ENCODE data around the gene ZNF438.

The ZNF438 gene

DNA sequence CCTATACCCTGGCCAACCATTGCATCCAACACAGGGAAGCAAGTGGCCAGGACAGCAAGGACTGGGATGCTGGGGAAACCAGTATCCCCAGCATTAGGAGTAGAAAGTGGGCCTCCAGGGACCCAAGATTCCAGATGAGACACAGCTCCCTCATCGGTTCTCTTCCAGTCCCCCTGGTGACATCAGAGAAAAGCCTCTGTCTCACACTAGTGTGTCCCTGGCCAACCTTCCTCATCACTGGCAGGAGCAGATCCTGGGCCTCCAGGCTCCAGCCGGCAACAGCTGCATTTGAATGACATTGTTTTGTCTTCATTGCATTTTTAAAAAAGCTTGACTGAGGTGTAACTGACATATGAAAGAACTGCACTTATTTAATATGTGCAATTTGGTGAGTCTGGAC is 224.8 kb downstream of the ZNF438 start:
- TF ChIP-seq, protein P1, sequence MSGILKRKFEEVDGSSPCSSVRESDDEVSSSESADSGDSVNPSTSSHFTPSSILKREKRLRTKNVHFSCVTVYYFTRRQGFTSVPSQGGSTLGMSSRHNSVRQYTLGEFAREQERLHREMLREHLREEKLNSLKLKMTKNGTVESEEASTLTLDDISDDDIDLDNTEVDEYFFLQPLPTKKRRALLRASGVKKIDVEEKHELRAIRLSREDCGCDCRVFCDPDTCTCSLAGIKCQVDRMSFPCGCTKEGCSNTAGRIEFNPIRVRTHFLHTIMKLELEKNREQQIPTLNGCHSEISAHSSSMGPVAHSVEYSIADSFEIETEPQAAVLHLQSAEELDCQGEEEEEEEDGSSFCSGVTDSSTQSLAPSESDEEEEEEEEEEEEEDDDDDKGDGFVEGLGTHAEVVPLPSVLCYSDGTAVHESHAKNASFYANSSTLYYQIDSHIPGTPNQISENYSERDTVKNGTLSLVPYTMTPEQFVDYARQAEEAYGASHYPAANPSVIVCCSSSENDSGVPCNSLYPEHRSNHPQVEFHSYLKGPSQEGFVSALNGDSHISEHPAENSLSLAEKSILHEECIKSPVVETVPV (CRISPR knock-in tag; IDR thresholded peaks at IDR 0.05): no peak
- TF ChIP-seq TOX (CRISPR knock-in tag; IDR thresholded peaks at IDR 0.05; ENCODE audit: borderline replicate concordance) (no peak), GLIS3 (CRISPR knock-in tag; IDR thresholded peaks at IDR 0.05) (no peak), CSDC2 (CRISPR knock-in tag; IDR thresholded peaks at IDR 0.05) (no peak), ZNF8 (CRISPR knock-in tag; IDR thresholded peaks at IDR 0.05) (no peak), ARNTL (CRISPR knock-in tag; IDR thresholded peaks at IDR 0.05; ENCODE audit: borderline replicate concordance, low read depth) (no peak), ISL1 (CRISPR knock-in tag; IDR thresholded peaks at IDR 0.05) (no peak), ZFP30 (CRISPR knock-in tag; IDR thresholded peaks at IDR 0.05) (no peak), SNAI2 (CRISPR knock-in tag; IDR thresholded peaks at IDR 0.05) (no peak), RARB (CRISPR knock-in tag; IDR thresholded peaks at IDR 0.05) (no peak), OSR1 (CRISPR knock-in tag; IDR thresholded peaks at IDR 0.05) (no peak)
- ATAC-seq: no peak

DNA sequence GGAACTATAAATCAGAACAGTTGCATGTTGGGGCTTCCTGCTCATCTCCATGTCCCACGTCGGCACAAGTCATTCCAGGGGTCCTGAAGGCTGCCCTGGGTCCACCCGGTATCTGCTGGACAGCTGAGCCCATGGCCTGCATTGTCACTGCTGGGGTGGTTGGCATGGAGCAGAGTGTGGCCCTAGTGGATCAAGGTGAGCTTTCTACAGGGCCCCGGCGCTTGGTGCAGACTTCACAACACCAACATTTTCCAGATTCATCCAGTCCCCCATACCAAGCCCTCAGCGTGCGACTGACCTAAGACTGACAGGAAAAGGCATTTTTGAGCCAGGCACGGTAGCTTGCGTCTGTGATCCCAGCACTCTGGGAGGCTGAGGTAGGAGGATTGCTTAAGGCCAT is 226.6 kb downstream of the ZNF438 start:
- ATAC-seq: no peak
- TF ChIP-seq ZFP30 (CRISPR knock-in tag; IDR thresholded peaks at IDR 0.05): no peak

DNA sequence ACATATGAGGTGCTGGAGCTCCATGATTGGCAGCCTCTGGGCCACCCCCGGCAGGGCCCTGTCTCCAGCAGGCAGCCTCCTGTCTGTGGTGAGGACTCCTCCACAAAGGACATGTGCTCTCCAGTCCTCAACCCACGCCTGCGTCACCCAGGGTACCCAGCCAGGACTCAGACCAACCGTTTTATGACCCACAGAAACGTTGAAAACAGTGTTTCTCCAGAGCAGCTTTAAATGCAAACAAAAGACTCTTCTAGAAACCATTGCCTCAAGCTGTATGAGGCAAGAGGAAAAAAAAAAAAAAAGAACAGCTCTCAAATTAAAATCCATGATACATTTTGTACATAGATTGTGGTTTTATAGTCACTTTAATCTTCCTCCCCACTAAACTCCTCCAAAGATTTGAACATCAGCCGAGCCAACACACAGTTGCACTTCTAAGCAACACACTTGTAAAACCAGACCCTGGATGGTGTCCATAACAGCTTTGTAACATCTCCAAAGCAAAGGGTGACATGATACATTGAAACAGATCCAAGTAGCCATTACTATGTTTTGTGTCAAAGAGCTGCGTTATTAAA is 227.1 kb downstream of the ZNF438 start:
- TF ChIP-seq ZNF8 (CRISPR knock-in tag; IDR thresholded peaks at IDR 0.05) (no peak), TOX (CRISPR knock-in tag; IDR thresholded peaks at IDR 0.05; ENCODE audit: borderline replicate concordance) (no peak), ISL1 (CRISPR knock-in tag; IDR thresholded peaks at IDR 0.05) (no peak)
- ATAC-seq: no peak

DNA sequence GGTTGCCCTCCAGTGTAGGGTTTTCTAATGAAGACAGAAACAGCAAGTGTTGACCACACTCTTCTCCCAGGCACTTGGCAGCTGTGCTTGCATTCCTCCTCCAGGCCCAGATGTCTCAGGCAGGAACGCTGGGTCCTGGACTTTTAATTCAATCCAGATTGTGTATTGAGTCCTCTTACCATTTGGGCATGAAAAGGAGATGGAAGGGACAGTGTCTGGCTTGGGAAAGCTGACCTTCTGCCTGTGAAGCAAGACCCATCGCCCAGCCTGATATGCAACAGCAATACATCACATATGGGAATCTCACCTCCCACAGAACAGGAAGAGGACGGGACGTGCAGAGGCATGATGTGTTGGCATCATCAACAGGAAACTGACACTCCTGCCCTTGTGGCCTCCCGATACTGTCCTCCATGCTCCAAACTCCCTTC is 227.8 kb downstream of the ZNF438 start:
- TF ChIP-seq TCF4 (CRISPR knock-in tag; IDR thresholded peaks at IDR 0.05; ENCODE audit: borderline replicate concordance) (0 out of 2 replicates have a peak, but pooled peaks have one; percentile 25), ZNF565 (CRISPR knock-in tag; conservative IDR thresholded peaks at IDR 0.05; ENCODE audit: low read depth) (no peak)
- ATAC-seq: peak; percentile 78

DNA sequence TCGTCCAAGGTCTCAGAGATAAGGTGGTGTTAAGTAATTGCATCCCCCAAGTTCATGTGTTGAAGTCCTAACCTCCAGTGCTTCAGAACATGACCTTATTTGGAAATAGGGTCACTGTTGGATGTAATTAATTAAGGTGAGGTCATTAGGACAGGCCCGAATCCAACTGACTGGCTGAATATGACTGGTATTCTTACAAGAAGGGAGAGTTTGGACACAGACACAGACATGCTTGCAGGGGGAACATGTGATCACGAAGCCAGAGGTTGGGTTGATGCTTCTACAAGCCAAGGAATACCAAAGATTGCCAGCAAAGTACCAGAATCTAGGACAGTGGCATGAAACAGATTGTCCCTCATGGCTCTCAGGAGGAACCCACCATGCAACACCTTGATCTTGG is 228.6 kb downstream of the ZNF438 start:
- no peak for ATAC-seq
- TF ChIP-seq, protein P2, sequence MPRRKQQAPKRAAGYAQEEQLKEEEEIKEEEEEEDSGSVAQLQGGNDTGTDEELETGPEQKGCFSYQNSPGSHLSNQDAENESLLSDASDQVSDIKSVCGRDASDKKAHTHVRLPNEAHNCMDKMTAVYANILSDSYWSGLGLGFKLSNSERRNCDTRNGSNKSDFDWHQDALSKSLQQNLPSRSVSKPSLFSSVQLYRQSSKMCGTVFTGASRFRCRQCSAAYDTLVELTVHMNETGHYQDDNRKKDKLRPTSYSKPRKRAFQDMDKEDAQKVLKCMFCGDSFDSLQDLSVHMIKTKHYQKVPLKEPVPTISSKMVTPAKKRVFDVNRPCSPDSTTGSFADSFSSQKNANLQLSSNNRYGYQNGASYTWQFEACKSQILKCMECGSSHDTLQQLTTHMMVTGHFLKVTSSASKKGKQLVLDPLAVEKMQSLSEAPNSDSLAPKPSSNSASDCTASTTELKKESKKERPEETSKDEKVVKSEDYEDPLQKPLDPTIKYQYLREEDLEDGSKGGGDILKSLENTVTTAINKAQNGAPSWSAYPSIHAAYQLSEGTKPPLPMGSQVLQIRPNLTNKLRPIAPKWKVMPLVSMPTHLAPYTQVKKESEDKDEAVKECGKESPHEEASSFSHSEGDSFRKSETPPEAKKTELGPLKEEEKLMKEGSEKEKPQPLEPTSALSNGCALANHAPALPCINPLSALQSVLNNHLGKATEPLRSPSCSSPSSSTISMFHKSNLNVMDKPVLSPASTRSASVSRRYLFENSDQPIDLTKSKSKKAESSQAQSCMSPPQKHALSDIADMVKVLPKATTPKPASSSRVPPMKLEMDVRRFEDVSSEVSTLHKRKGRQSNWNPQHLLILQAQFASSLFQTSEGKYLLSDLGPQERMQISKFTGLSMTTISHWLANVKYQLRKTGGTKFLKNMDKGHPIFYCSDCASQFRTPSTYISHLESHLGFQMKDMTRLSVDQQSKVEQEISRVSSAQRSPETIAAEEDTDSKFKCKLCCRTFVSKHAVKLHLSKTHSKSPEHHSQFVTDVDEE (CRISPR knock-in tag; IDR thresholded peaks at IDR 0.05): no peak
- TF ChIP-seq ZC3H10 (CRISPR knock-in tag; IDR thresholded peaks at IDR 0.05) (no peak), OSR1 (CRISPR knock-in tag; IDR thresholded peaks at IDR 0.05) (no peak), TCF4 (CRISPR knock-in tag; IDR thresholded peaks at IDR 0.05; ENCODE audit: borderline replicate concordance) (no peak), GLIS3 (CRISPR knock-in tag; IDR thresholded peaks at IDR 0.05) (no peak), ESRRG (CRISPR knock-in tag; IDR thresholded peaks at IDR 0.05) (no peak), RARB (CRISPR knock-in tag; IDR thresholded peaks at IDR 0.05) (no peak), PPARA (CRISPR knock-in tag; IDR thresholded peaks at IDR 0.05; ENCODE audit: borderline replicate concordance) (no peak), SNAI2 (CRISPR knock-in tag; IDR thresholded peaks at IDR 0.05) (no peak), ZFP3 (CRISPR knock-in tag; IDR thresholded peaks at IDR 0.05) (no peak), CSDC2 (CRISPR knock-in tag; IDR thresholded peaks at IDR 0.05) (no peak), ZNF8 (CRISPR knock-in tag; IDR thresholded peaks at IDR 0.05) (no peak), ZNF565 (CRISPR knock-in tag; conservative IDR thresholded peaks at IDR 0.05; ENCODE audit: low read depth) (no peak), TOX (CRISPR knock-in tag; IDR thresholded peaks at IDR 0.05; ENCODE audit: borderline replicate concordance) (no peak), ZNF70 (CRISPR knock-in tag; IDR thresholded peaks at IDR 0.05) (no peak), ZFP30 (CRISPR knock-in tag; IDR thresholded peaks at IDR 0.05) (no peak)
- TF ChIP-seq, protein P3, sequence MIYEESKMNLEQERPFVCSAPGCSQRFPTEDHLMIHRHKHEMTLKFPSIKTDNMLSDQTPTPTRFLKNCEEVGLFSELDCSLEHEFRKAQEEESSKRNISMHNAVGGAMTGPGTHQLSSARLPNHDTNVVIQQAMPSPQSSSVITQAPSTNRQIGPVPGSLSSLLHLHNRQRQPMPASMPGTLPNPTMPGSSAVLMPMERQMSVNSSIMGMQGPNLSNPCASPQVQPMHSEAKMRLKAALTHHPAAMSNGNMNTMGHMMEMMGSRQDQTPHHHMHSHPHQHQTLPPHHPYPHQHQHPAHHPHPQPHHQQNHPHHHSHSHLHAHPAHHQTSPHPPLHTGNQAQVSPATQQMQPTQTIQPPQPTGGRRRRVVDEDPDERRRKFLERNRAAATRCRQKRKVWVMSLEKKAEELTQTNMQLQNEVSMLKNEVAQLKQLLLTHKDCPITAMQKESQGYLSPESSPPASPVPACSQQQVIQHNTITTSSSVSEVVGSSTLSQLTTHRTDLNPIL (CRISPR knock-in tag; IDR thresholded peaks at IDR 0.05; ENCODE audit: low read depth): no peak
- TF ChIP-seq, protein P4, sequence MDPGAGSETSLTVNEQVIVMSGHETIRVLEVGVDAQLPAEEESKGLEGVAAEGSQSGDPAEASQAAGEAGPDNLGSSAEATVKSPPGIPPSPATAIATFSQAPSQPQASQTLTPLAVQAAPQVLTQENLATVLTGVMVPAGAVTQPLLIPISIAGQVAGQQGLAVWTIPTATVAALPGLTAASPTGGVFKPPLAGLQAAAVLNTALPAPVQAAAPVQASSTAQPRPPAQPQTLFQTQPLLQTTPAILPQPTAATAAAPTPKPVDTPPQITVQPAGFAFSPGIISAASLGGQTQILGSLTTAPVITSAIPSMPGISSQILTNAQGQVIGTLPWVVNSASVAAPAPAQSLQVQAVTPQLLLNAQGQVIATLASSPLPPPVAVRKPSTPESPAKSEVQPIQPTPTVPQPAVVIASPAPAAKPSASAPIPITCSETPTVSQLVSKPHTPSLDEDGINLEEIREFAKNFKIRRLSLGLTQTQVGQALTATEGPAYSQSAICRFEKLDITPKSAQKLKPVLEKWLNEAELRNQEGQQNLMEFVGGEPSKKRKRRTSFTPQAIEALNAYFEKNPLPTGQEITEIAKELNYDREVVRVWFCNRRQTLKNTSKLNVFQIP (CRISPR knock-in tag; IDR thresholded peaks at IDR 0.05; ENCODE audit: borderline replicate concordance, low read depth): no peak
- TF ChIP-seq, protein P5, sequence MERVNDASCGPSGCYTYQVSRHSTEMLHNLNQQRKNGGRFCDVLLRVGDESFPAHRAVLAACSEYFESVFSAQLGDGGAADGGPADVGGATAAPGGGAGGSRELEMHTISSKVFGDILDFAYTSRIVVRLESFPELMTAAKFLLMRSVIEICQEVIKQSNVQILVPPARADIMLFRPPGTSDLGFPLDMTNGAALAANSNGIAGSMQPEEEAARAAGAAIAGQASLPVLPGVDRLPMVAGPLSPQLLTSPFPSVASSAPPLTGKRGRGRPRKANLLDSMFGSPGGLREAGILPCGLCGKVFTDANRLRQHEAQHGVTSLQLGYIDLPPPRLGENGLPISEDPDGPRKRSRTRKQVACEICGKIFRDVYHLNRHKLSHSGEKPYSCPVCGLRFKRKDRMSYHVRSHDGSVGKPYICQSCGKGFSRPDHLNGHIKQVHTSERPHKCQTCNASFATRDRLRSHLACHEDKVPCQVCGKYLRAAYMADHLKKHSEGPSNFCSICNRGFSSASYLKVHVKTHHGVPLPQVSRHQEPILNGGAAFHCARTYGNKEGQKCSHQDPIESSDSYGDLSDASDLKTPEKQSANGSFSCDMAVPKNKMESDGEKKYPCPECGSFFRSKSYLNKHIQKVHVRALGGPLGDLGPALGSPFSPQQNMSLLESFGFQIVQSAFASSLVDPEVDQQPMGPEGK (CRISPR knock-in tag; IDR thresholded peaks at IDR 0.05; ENCODE audit: borderline replicate concordance): no peak

Measured in SK-N-SH treated with all-trans-retinoic acid at 6 μM for 48 hours (cell line).